ENCODE measurements around the gene ASIC4. TPM values are rescaled to one million over a fixed set of nuclear protein-coding genes. Genes with fewer than 3 reads are reported as not detected.

Gene ASIC4
- total RNA-seq, 3 donors from 2014 or later (not counting 1 experiment from before 2014, with no cell fraction given), result 0.12 to 0.20 TPM; not detected in 1

DNA sequence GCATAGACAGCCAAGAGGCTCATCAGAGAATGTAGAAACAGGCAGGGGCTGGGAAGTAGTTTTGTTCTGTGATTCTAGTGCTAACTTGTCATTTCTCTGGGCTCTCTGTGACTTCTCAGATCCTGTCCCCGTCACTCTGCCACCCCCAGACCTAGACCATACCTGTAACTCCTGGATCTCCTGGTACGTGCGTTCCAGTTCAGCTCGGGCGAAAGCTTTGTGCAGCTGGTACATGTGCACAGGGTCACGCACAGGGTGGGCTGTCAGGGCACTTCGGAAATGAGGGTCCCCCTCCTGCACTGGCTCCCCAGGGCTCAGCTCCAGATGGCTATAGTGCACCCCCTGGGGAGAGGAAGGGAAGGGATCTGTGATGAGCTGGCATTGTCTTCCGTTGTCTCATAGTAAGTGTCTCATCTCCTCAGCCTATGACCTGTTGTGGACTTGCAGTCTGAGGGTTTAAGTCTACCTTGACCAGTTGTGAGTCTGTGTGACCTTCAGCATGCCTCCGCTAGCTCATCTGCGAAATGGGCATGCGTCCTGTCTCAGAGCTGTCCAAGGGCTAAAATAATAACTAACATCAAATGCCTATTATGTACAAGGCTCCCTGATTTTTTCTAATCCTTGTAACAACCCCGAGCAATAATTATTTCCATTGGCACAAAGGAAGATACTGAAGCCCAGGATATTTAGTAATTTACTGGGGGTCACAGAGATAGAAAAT is 26.7 kb downstream of the ASIC4 start:
- H3K27me3 ChIP-seq (ENCODE audit: control insufficient read depth, insufficient read depth, low read length), result no peaks in the 10 kb centered on the region
- DNase-seq (no peak), ATAC-seq (no peak)
- Mint-ChIP-seq H3K4me3 (peak overlapping the region; percentile 90), H3K4me1 (peaks cover 30 to 34% of the 10 kb centered on the region in 2 donors), H3K9me3 (no peaks in the 10 kb centered on the region), H3K27me3 (ENCODE audit: low read depth in 2 of 2) (peaks cover 5 to 6% of the 10 kb centered on the region in 2 donors), H3K27ac (no peak overlapping the region), H3K36me3 (no peaks in the 10 kb centered on the region)
- no peak overlapping the region for H3K4me3 ChIP-seq (ENCODE audit: low read length)
- H3K27ac ChIP-seq (ENCODE audit: low read length), result no peak overlapping the region
- 91% methylated on average over 12 of the region's 12 CpGs for WGBS (ENCODE audit: insufficient coverage)
- TF ChIP-seq, protein P1, sequence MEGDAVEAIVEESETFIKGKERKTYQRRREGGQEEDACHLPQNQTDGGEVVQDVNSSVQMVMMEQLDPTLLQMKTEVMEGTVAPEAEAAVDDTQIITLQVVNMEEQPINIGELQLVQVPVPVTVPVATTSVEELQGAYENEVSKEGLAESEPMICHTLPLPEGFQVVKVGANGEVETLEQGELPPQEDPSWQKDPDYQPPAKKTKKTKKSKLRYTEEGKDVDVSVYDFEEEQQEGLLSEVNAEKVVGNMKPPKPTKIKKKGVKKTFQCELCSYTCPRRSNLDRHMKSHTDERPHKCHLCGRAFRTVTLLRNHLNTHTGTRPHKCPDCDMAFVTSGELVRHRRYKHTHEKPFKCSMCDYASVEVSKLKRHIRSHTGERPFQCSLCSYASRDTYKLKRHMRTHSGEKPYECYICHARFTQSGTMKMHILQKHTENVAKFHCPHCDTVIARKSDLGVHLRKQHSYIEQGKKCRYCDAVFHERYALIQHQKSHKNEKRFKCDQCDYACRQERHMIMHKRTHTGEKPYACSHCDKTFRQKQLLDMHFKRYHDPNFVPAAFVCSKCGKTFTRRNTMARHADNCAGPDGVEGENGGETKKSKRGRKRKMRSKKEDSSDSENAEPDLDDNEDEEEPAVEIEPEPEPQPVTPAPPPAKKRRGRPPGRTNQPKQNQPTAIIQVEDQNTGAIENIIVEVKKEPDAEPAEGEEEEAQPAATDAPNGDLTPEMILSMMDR (IDR thresholded peaks at IDR 0.05), result no peak
- peaks cover 29% of the 10 kb centered on the region for H3K4me1 ChIP-seq (ENCODE audit: control insufficient read depth, insufficient read depth, low read length)
- intact Hi-C loops (cut with micrococcal nuclease), result loop anchor here (1.0 kb wide), 2 partner anchors 19 to 101 kb away; no protein-coding TSS in a partner anchor
- no peaks in the 10 kb centered on the region for H3K36me3 ChIP-seq (ENCODE audit: control insufficient read depth, insufficient read depth, low read length)
- H3K9me3 ChIP-seq (ENCODE audit: control insufficient read depth, insufficient read depth, low read length), result no peaks in the 10 kb centered on the region

DNA sequence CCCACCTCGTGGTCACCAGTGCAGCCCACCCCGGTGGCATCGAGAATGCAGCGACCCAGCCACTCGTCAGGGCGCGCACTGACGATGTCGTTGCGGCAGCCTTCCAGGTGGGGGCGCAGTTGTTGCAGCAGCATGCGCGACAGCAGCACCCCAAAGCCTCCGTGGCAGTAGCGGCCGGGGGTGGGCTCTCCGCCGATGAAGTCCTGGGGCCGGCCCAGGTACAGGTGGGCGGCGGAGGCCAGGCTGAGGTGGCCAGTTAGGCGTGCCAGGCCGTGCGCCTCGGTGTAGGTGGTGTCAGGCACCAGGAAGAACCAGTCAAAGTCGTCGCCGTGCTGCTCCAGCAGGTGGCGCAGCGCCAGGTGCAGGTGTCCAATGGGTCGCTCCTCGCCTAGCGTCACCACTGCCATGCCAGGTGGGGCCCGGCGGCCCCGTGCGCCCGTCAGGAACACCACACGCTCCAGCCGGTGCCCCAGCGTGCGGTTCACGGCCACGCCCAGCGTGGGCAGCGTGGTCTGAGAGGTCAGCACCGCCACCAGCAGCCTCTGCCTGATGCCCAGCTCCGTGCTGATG is 27.4 kb downstream of the ASIC4 start:
- 1% methylated on average over 48 of the region's 48 CpGs for WGBS (ENCODE audit: insufficient coverage)
- H3K27me3 Mint-ChIP-seq (ENCODE audit: low read depth in 2 of 2), result peaks cover 6 to 11% of the 10 kb centered on the region in 2 donors
- Histone ChIP-seq H3K4me1 (ENCODE audit: control insufficient read depth, insufficient read depth, low read length) (peaks cover 29% of the 10 kb centered on the region), H3K27ac (ENCODE audit: low read length) (no peak overlapping the region), H3K36me3 (ENCODE audit: control insufficient read depth, insufficient read depth, low read length) (no peaks in the 10 kb centered on the region), H3K27me3 (ENCODE audit: control insufficient read depth, insufficient read depth, low read length) (no peaks in the 10 kb centered on the region), H3K4me3 (ENCODE audit: low read length) (peak overlapping the region; percentile 40), H3K9me3 (ENCODE audit: control insufficient read depth, insufficient read depth, low read length) (no peaks in the 10 kb centered on the region)
- peaks cover 30 to 34% of the 10 kb centered on the region in 2 donors for H3K4me1 Mint-ChIP-seq
- no peaks in the 10 kb centered on the region for H3K36me3 Mint-ChIP-seq
- intact Hi-C loops (cut with micrococcal nuclease), result loop anchor here (1.0 kb wide), 2 partner anchors 19 to 101 kb away; no protein-coding TSS in a partner anchor
- ATAC-seq (peak; percentile 35 to 45 (median 37)), DNase-seq (peak; percentile 82 to 93)
- no peaks in the 10 kb centered on the region for H3K9me3 Mint-ChIP-seq
- H3K27ac Mint-ChIP-seq, result peak overlapping the region; percentile 84 to 85
- TF ChIP-seq, protein P1 (IDR thresholded peaks at IDR 0.05), result peak; percentile 100
- H3K4me3 Mint-ChIP-seq, result peak overlapping the region; percentile 90

- intact Hi-C loops (cut with micrococcal nuclease), result no loop called here
- TF ChIP-seq, protein P1 (IDR thresholded peaks at IDR 0.05), result no peak
Observed at GRCh38 chr2:219542931-219543595, 28.8 kb downstream of the ASIC4 start.

More at GRCh38 chr2:219542931-219543595, 28.8 kb downstream of the ASIC4 start:
- Histone ChIP-seq H3K9me3 (ENCODE audit: control insufficient read depth, insufficient read depth, low read length) (no peaks in the 10 kb centered on the region), H3K4me1 (ENCODE audit: control insufficient read depth, insufficient read depth, low read length) (peaks cover 29% of the 10 kb centered on the region), H3K27me3 (ENCODE audit: control insufficient read depth, insufficient read depth, low read length) (no peaks in the 10 kb centered on the region), H3K4me3 (ENCODE audit: low read length) (peak overlapping the region; percentile 64), H3K27ac (ENCODE audit: low read length) (peak overlapping the region; percentile 86), H3K36me3 (ENCODE audit: control insufficient read depth, insufficient read depth, low read length) (no peaks in the 10 kb centered on the region)
- H3K27ac Mint-ChIP-seq, result peak overlapping the region; percentile 84 to 85
- H3K27me3 Mint-ChIP-seq (ENCODE audit: low read depth in 2 of 2), result peaks cover 6 to 18% of the 10 kb centered on the region in 2 donors
- peaks cover 30 to 34% of the 10 kb centered on the region in 2 donors for H3K4me1 Mint-ChIP-seq
- no peak for DNase-seq
- H3K36me3 Mint-ChIP-seq, result no peaks in the 10 kb centered on the region
- ATAC-seq, result peak; percentile 30 to 42 (median 41)
- peak overlapping the region; percentile 90 for H3K4me3 Mint-ChIP-seq
- under 1% methylated on average over 66 of the region's 66 CpGs for WGBS (ENCODE audit: insufficient coverage)
- H3K9me3 Mint-ChIP-seq, result no peaks in the 10 kb centered on the region
